ENCODE measurements around the gene B3GALT4.

B3GALT4 gene

DNA sequence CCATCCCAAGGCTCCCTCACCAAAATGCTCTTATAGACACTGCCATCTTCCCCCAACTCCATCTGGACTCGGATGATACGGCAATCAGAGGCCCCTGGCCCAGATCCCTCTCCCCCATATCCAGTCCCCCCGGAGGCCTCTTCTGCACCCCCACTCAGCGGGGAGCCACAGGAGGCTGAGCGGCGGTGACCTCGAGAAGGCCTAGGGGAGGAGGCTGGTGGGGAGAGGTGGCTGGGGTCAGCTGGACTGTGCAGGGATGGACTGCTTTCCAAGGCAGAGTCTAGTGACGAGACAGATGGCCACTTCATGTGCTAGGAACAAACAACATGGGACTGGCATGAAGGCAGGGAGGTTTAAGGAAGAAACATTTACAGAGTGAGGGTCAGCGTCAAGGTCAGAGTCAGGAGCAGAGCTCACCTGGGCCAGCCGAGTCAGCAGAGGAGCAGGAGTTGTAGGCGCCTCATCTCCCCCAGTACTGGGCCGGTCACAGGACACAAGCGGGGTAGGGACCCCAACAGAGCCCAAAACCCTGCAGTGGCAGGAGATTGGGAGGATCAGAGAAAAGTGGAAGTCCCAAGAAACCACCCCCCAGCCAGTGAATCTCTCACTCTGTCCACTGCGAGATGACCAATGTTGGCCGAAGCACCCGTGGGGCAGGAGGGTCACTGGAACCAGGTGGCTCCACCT lies 16.2 kb downstream of the B3GALT4 start:
- DNase-seq = no peak

DNA sequence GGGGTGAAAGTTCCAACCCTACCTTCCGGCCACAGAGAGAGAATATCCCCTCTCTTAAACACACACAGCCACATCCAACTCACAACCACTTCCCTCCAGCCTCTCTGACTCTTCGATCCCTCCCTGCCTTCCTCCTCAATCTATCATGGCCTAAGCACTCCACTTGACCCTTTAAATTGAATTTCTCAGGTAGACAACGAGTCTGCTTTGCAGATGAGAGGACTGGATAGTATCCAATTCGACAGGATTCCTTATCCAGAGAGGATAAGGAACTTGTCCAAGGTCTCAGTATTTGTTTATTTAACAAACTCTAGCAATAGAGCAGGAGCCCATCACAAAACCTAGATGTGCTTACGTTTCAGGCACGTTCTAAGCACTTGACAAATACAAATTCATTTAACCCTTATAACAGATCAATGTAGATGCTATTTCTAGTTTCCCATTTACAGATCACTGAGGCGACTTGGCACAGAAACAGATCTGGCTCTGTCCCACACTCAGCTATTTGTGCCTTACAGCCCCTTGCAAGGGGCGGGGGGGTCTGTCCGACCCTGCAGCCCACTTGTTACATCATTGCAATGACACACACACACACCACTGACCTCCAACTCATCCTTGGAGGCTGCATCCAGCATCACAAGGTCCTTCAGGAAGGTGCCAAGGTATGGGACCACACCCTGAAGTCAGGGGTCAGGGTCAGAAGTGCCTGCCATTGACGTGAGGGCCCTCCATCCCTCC lies 17.3 kb downstream of the B3GALT4 start:
- DNase-seq = no peak

DNA sequence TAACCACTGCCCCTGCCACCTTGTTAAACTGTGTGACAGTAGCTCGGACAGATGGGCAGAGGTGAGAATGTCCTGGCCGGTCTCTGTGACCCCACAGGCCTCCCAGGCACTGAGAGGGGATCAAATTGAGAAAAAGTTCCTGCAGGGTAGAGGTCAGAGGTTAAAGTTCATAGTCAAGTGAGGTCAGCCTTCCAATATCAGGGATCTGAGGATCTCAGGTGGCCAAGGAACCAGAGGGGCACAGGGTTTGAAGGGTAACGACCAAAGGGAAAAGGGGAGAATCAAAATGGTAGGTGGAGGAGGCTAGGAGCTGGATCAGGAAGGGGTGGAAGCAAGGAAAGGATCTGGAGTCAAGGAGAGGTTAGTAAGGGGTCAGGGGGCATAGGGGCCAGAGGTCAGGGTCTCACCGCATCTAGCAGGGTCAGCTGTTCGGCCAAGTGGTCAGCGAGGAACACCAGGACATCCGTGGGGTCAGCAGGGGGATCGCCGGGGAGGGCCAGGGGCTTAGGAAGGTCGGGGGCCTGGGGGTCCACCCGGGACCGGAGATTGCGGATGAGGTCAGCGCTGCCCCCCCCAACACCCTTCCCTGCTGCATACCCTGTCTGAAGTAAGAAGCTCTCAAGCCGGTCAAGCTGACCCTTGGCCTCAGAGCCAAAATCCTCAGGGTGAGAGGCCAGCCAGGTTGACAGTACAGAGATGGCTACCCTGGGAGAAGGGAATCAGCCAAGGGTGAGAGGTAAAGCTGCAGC lies 18.9 kb downstream of the B3GALT4 start:
- no peak for DNase-seq

GRCh38 chr6:33296797-33297405 lies 20.0 kb downstream of the B3GALT4 start:
- no peak for DNase-seq

DNA sequence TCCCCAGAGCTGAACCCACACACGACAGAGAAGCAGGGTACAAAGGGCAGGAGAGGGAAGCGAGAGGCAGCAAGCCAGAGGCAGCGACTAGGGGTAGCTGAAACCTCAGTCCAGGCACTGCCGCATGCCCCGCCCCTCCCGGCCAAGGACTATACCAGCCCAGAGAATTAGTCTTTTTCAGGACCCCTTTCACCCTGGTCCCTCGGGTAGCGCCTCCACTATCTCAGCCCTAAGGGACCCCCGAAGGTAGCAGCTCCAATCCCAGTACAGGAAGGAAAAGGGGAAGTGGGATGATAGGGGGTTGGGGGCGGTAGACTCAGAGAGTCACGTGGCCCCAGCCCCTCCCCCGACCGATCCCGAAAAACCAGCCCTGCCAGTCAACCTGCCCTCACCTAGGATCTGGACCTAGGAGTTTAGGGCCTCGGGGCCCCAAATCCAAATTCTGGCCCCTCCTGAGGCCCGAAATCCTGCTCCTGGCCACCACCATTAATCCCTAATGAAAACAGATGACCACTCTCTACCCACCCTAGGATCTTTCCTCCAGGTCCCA lies 20.6 kb downstream of the B3GALT4 start:
- no peak for DNase-seq

GRCh38 chr6:33297956-33298772 lies 21.2 kb downstream of the B3GALT4 start:
- DNase-seq = peak in 1 of 2 experiments; percentile 36

DNA sequence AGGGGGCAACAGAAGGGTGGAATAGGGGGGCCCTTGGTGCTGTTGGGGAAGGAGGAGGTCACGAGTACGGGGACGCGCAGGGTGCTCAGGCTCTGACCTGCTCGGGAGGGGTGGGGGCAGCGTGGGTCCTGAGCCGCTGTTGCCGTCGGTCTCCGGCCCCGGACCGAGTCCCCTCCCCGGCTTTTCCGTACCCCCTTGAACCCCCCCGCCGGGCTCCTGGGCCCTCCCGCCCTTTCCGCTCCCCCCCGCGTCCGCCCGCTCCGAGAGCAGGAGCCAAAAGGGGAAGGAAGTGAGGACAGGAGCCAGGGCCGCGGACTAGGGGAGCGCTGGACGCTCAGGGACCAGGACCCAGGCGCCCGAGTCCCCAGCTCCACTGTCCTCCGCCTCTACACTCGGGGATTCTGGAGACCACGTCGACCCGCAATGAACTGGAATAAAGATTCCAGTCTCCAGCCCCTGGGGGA lies 21.9 kb downstream of the B3GALT4 start, which contains the start of gene RGL2:
RGL2 (minus strand) TSS at position 170 of the 464 bp plus-strand sequence. CDS start 332 bp downstream, outside the sequence.
- peak; percentile 62 to 74 for DNase-seq

GRCh38 chr6:33299237-33299944 lies 22.5 kb downstream of the B3GALT4 start:
- DNase-seq = peak; percentile 89 to 93

DNA sequence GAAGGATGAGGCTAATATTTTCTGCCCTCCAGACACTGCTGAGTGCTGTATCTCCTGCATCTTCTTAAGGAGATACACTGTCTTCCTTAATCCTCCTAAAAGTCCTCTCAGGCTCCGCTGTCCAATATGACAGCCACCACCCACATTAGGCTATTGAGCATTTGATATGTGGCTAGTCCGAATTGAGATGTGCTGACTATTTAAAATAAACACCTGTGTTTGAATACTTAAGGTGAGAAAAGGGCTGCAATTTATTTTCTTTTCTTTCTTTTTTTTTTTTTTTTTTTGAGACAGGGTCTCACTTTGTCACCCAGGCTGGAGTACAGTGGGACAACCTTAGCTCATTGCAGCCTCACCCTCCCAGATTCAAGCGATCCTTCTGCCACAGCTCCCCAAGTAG lies 25.0 kb downstream of the B3GALT4 start:
- DNase-seq = no peak

GRCh38 chr6:33304216-33304615 lies 27.3 kb downstream of the B3GALT4 start:
- DNase-seq = no peak

DNA sequence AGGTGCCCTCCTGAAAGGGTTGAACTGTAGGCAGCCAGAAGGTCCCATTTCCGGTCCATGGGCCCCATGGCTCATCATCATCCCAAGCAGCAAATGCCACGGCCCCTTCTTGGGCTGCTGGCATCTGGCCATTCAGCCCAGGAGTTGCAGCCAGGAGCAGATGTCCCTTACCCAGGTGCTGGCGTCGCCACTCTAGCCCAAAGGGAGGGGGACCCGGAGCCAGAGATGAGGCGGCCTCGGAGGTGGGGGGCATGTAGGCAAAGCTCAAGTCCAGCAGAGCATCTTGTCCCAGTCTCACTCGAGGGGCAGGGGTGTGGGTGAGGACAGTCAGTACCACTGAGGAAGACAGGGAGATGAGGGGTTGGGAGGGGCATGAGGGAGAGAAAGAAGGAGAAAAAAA lies 28.1 kb downstream of the B3GALT4 start:
- DNase-seq = no peak

DNA sequence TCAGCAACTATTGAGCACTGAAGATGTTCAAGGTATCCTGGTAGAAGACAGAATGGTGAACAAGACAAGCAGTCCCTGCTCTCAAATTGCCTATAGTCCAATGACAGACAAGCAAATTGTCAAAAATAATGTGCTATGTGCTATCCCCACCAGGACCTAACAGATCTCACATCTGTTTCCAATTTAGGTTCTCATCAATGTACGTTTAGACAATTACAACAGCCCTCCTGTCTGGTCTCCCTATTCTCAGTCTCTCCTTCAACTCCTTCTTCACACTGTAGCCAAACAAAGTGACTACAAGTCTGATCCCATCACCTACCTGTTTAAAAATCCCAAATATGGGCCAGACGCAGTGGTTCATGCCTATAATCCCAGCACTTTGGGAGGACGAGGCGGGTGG lies 29.4 kb downstream of the B3GALT4 start:
- DNase-seq = no peak

DNA sequence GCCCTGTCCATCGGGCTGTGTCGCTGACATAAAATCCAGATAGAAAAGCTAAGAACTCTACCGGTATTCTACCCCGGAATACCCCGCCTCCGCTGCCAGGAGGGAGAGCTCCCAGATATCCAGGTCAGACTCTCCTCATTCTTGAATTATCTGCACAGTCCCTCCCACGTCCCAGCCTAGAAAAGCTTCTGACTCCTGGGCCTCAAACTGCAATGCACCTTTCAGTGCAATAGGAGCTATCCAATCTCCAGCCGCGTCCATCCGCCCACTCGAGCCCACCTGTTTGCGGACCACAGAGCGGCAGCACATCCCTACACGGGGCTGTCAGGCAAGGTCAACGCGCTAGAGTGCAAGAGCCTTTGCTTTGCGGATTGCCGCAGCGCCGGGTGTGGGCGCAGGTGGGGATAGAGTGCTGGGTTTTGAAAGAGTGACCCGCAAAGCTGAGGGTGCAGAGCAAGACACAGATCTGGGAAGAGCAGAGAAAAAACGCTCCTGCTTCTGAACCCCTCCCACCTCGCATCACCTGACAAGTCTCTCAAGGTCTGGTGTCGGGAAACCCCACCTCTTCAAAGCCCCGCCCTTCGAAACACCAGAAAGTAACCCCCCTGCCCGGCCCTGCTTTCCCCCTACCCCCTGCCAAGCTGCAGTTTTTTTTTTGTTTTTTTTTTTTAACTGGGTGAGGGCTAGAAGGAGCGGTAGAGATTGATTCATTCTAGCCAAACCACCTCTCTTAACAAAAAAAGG lies 35.6 kb downstream of the B3GALT4 start:
- DNase-seq = peak; percentile 82 to 83

DNA sequence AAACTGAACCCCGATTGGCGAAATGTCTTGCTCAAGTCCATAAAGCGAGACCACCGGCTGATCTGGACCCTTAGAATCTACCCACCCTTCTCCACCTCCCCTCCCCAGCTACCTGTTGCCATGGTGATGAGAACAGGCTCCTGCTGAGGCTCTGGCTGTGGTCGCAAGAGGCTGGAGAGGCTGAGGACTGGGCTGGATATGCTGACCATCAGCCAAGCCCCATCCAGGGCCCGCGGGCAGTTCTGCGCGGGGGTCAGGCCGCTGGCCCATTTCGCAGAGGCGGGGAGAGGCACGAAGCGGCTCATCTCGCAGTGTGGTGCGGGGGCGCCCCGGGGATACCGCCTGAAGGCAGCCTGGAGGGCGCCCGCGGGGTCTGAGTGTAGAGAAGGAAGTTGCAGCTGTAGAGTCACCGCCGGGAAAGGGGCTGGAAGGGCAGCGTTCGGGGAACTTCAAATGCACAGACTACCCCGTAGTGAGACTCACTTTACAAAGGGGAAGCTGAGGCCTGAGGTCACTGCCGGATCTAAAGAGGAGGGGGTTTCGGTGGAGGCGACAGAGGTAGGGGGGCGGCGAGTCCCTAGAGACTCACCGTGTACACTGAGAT lies 36.3 kb downstream of the B3GALT4 start:
- DNase-seq = peak; percentile 34 to 45

- peak in 1 of 2 experiments; percentile 32 for DNase-seq
Measured at GRCh38 chr6:33313709-33314514, 37.0 kb downstream of the B3GALT4 start, which contains the start of gene TAPBP. Gene TAPBP (minus strand): TSS chr6:33314078. CDS start chr6:33314041, 37 bp downstream.

DNA sequence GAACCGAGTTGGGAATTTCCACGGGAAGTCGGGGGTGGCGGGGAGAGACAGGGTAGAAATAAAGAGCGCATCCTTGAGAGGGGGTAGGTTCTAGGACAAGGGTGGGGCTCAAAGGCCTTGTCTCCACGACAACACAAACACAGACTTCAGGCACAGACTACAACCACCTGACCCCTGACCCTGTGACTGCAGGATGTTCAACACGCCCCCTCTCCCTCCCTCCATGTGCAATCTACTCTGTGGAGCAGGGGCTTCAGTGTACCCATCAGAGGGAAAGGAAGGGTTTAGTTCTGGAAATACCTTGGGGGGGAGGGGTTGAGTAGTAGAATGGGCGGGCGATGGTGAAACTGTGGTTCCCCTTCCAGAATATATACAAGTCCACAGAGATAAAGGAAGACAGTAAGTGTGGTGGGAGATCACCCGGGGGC lies 37.6 kb downstream of the B3GALT4 start:
- peak; percentile 10 to 28 for DNase-seq

DNA sequence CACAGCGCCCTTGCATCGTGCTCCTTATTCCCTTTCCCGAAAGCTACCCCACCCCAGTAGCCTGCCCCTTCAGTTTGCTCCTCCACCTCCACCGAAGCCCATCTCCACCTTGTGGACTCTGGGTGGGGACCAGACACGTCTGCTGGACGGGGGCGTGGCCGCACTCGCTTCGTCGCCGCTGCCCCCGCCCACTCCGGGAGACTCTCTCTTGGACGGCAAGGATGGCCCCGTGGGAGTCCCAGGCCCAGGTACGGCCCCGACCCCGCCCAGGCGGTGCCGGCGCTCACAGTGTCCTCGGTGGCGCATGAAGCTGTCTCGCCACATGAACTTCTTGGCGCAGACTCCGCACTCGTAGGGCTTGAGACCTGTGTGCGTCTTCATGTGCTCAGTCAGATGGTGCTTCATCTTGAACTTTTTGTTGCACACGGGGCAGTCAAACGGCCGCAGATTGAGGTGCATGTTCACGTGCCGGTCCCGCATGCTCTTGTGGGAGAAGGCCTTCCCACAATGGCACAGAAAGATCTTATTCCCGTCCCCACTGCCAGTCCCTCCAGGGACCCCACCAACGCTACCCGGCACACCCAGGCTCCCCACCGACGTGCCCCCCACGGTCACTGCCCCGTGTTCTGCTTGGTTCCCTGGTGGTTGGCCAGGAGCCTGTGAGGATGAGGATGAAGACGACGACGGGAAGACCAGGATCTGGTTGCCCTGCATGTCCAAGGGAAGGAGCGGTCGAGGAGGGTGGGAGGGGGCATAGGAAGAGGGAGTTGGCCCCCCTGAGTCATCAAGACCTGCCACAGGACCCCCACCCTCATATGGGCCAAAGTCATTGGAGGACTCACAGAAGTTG lies 38.2 kb downstream of the B3GALT4 start:
- no peak for DNase-seq

All from NCI-H2081 (cell line).